Stimulated activated CD4-positive, alpha-beta T cell treated with anti-CD3 and anti-CD28 coated beads, TNF-alpha, amount 100 ng/mL, for 1 hour (primary cell): Measurements from ENCODE around the gene SH3BP5.
A peak's percentile ranks its signal among the peaks of the same experiment; 100 is the strongest.

Experiments
- DNase-seq, 3 donors: peaks; one replicate each; pipeline ENCODE4 v3.0.0-alpha.2; 2020; ENCODE audit warnings: low read depth in 3 of 3, low spot score in 1 of 3

SH3BP5 gene

GRCh38 chr3:15326673-15327072, 5.7 kb downstream of the SH3BP5 start:
- no peak for DNase-seq

GRCh38 chr3:15326037-15326436, 6.3 kb downstream of the SH3BP5 start:
- DNase-seq: no peak

- DNase-seq: no peak
Observed at GRCh38 chr3:15325228-15325627, 7.2 kb downstream of the SH3BP5 start.

- no peak for DNase-seq
Observed at GRCh38 chr3:15324379-15324808, 8.0 kb downstream of the SH3BP5 start.

GRCh38 chr3:15323063-15323462, 9.3 kb downstream of the SH3BP5 start:
- no peak for DNase-seq

- no peak for DNase-seq
Observed at GRCh38 chr3:15321349-15321748, 11.0 kb downstream of the SH3BP5 start.

- no peak for DNase-seq
Observed at GRCh38 chr3:15319575-15319974, 12.8 kb downstream of the SH3BP5 start.

- DNase-seq: no peak
Observed at GRCh38 chr3:15319136-15319535, 13.2 kb downstream of the SH3BP5 start.

GRCh38 chr3:15318661-15319060, 13.7 kb downstream of the SH3BP5 start:
- no peak for DNase-seq

- no peak for DNase-seq
Observed at GRCh38 chr3:15316998-15317435, 15.4 kb downstream of the SH3BP5 start.

- no peak for DNase-seq
Observed at GRCh38 chr3:15315003-15315402, 17.4 kb downstream of the SH3BP5 start.

- no peak for DNase-seq
Observed at GRCh38 chr3:15314276-15314675, 18.1 kb downstream of the SH3BP5 start.

- DNase-seq: no peak
Observed at GRCh38 chr3:15313461-15313860, 18.9 kb downstream of the SH3BP5 start.

- no peak for DNase-seq
Observed at GRCh38 chr3:15312550-15312949, 19.8 kb downstream of the SH3BP5 start.

- DNase-seq: peak in 1 of 3 donors; percentile 22
Observed at GRCh38 chr3:15310491-15311370, 21.7 kb downstream of the SH3BP5 start.

GRCh38 chr3:15309662-15310335, 22.6 kb downstream of the SH3BP5 start:
- DNase-seq: no peak

GRCh38 chr3:15307580-15307979, 24.8 kb downstream of the SH3BP5 start:
- no peak for DNase-seq

GRCh38 chr3:15306979-15307359, 25.4 kb downstream of the SH3BP5 start:
- DNase-seq: no peak

GRCh38 chr3:15305359-15305844, 27.0 kb downstream of the SH3BP5 start:
- DNase-seq: no peak

GRCh38 chr3:15303728-15304127, 28.7 kb downstream of the SH3BP5 start:
- DNase-seq: no peak

GRCh38 chr3:15303216-15303615, 29.2 kb downstream of the SH3BP5 start:
- DNase-seq: no peak

- no peak for DNase-seq
Observed at GRCh38 chr3:15301761-15302160, 30.6 kb downstream of the SH3BP5 start.
